ENCODE results near the gene MEI4. TPM values are rescaled to one million over a fixed set of nuclear protein-coding genes. Genes with fewer than 3 reads are reported as not detected.

Gene MEI4
- total and polyA plus RNA-seq, 9 donors: 0.05 to 0.07 TPM; not detected in 7

DNA sequence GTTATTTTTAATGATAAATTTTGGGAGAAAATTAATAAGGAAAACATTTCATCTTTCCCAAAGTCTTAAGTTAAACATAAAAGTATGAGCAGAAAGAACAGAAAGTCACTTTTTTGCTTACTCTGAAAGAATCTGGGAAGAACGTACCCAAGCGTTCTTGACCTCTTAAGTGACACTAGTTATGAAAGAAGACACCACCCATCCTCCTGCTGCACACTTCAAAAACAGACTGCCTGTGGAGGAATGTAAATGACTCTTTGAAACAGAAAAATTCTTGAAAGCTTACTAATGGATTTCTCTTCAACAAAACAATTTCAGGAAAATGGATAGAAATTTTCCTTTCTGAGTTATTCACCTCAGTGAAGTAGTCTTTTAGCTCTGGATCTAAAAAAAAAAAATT is 227.7 kb downstream of the MEI4 start:
- Histone ChIP-seq H3K9me3 (no peaks in the 10 kb centered on the region), H3K4me3 (no peak overlapping the region), H3K27ac (no peak overlapping the region), H3K36me3 (no peaks in the 10 kb centered on the region), H3K4me1 (ENCODE audit: insufficient read depth) (no peaks in the 10 kb centered on the region), H3K27me3 (no peaks in the 10 kb centered on the region)
- 5 to 10% (median 6%) methylated on average over 2 of the region's 2 CpGs for WGBS, 3 donors
- TF ChIP-seq EP300 (IDR thresholded peaks at IDR 0.05): no peak
- no peak for TF ChIP-seq POLR2A (IDR thresholded peaks at IDR 0.05)
- no peak for TF ChIP-seq CTCF (IDR thresholded peaks at IDR 0.05)
- DNase-seq: no peak
- intact Hi-C loops (cut with DNase I): no loop called here

GRCh38 chr6:77883851-77884250 is 231.0 kb downstream of the MEI4 start:
- H3K36me3 ChIP-seq: no peaks in the 10 kb centered on the region
- no peaks in the 10 kb centered on the region for H3K9me3 ChIP-seq
- TF ChIP-seq EP300 (IDR thresholded peaks at IDR 0.05) (no peak), POLR2A (IDR thresholded peaks at IDR 0.05) (no peak), CTCF (IDR thresholded peaks at IDR 0.05) (no peak)
- H3K27ac ChIP-seq: no peak overlapping the region
- 55 to 73% (median 66%) methylated on average over 2 of the region's 2 CpGs for WGBS, 3 donors
- no peaks in the 10 kb centered on the region for H3K4me1 ChIP-seq (ENCODE audit: insufficient read depth)
- intact Hi-C loops (cut with DNase I): no loop called here
- DNase-seq: no peak
- no peaks in the 10 kb centered on the region for H3K27me3 ChIP-seq
- no peak overlapping the region for H3K4me3 ChIP-seq

DNA sequence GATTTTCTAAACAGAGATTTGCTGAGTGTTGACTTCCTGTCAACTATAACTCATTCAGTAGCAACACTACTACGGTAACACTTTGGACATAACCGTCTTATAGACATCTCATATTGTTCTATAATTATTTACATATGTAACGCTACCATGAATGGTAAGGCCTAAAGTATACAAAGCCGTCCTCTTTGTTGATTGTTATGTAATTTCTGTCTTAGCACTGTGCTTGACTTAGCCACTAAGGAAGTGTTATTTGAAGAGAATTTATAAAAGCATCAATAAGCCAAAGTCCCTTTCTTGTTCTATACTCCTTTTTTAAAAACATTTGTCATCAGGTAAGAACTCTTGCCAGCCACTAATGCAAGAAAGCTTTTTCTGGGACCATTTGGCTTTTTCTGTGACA is 240.6 kb downstream of the MEI4 start:
- DNase-seq: no peak
- Histone ChIP-seq H3K36me3 (no peaks in the 10 kb centered on the region), H3K4me3 (no peak overlapping the region), H3K9me3 (no peaks in the 10 kb centered on the region), H3K27ac (no peak overlapping the region), H3K4me1 (ENCODE audit: insufficient read depth) (no peaks in the 10 kb centered on the region), H3K27me3 (no peaks in the 10 kb centered on the region)
- TF ChIP-seq EP300 (IDR thresholded peaks at IDR 0.05) (no peak), CTCF (IDR thresholded peaks at IDR 0.05) (no peak), POLR2A (IDR thresholded peaks at IDR 0.05) (no peak)
- intact Hi-C loops (cut with DNase I): no loop called here
- WGBS, 3 donors: 44 to 67% (median 59%) methylated on average over 4 of the region's 4 CpGs

GRCh38 chr6:77906070-77906469 is 253.2 kb downstream of the MEI4 start:
- Histone ChIP-seq H3K4me1 (ENCODE audit: insufficient read depth) (no peaks in the 10 kb centered on the region), H3K36me3 (no peaks in the 10 kb centered on the region), H3K4me3 (no peak overlapping the region), H3K27ac (no peak overlapping the region), H3K9me3 (no peaks in the 10 kb centered on the region), H3K27me3 (no peaks in the 10 kb centered on the region)
- 88 to 97% (median 91%) methylated on average over 3 of the region's 3 CpGs for WGBS, 3 donors
- TF ChIP-seq CTCF (IDR thresholded peaks at IDR 0.05) (no peak), POLR2A (IDR thresholded peaks at IDR 0.05) (no peak), EP300 (IDR thresholded peaks at IDR 0.05) (no peak)
- intact Hi-C loops (cut with DNase I): no loop called here
- no peak for DNase-seq

DNA sequence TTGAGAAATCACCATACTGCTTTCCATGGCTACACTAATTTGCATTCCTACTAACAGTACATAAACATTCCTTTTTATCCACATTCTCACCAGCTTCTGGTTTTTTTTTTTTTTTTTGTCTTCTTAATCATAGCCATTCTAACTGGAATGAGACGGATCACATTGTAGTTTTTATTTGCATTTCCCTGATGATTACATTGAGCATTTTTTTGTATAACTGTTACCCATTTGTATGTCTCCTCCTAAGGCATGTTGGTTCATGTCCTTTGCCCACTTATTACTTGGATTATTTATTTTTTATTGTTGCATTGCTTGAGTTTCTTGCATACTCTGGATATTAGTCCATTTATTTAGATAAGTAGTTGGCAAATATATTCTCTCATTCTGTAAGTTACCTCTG is 258.0 kb downstream of the MEI4 start:
- no peaks in the 10 kb centered on the region for H3K4me1 ChIP-seq (ENCODE audit: insufficient read depth)
- TF ChIP-seq CTCF (IDR thresholded peaks at IDR 0.05) (no peak), POLR2A (IDR thresholded peaks at IDR 0.05) (no peak), EP300 (IDR thresholded peaks at IDR 0.05) (no peak)
- no peak overlapping the region for H3K27ac ChIP-seq
- no peaks in the 10 kb centered on the region for H3K9me3 ChIP-seq
- intact Hi-C loops (cut with DNase I): no loop called here
- H3K4me3 ChIP-seq: no peak overlapping the region
- 79 to 93% (median 85%) methylated on average over 1 of the region's 1 CpG for WGBS, 3 donors
- DNase-seq: no peak
- no peaks in the 10 kb centered on the region for H3K27me3 ChIP-seq
- H3K36me3 ChIP-seq: no peaks in the 10 kb centered on the region

Measured in ovary (tissue), 9 donors.